Measurements from ENCODE around the gene FAM117B. TPM values are rescaled to one million over a fixed set of nuclear protein-coding genes. Genes with fewer than 3 reads are reported as not detected.

FAM117B gene
- total RNA-seq, 6 experiments from 2014 or later, result 0.55 to 1.2 (median 0.87) TPM

GRCh38 chr2:202679980-202680379 lies 45.2 kb downstream of the FAM117B start:
- H3K4me3 Mint-ChIP-seq, result no peak overlapping the region
- no peaks in the 10 kb centered on the region for H3K36me3 Mint-ChIP-seq (ENCODE audit: low read depth)
- H3K9me3 Mint-ChIP-seq, result peaks cover 9% of the 10 kb centered on the region
- no peak overlapping the region for H3K27ac Mint-ChIP-seq
- H3K27me3 Mint-ChIP-seq (ENCODE audit: insufficient read depth), result peaks cover 8% of the 10 kb centered on the region
- no peak for TF ChIP-seq CTCF (IDR thresholded peaks at IDR 0.05)
- no peaks in the 10 kb centered on the region for H3K4me1 Mint-ChIP-seq (ENCODE audit: low read depth)
- no peak for DNase-seq

- peaks cover 9% of the 10 kb centered on the region for H3K9me3 Mint-ChIP-seq
- peaks cover 8% of the 10 kb centered on the region for H3K27me3 Mint-ChIP-seq (ENCODE audit: insufficient read depth)
- no peaks in the 10 kb centered on the region for H3K36me3 Mint-ChIP-seq (ENCODE audit: low read depth)
- no peak for DNase-seq
- H3K27ac Mint-ChIP-seq, result no peak overlapping the region
- H3K4me1 Mint-ChIP-seq (ENCODE audit: low read depth), result no peaks in the 10 kb centered on the region
- H3K4me3 Mint-ChIP-seq, result no peak overlapping the region
- no peak for TF ChIP-seq CTCF (IDR thresholded peaks at IDR 0.05)
These were observed 45.7 kb downstream of the FAM117B start for GRCh38 chr2:202680512-202680911.

- peaks cover 9% of the 10 kb centered on the region for H3K9me3 Mint-ChIP-seq
- H3K4me3 Mint-ChIP-seq, result no peak overlapping the region
- H3K27ac Mint-ChIP-seq, result no peak overlapping the region
- no peak for DNase-seq
- H3K36me3 Mint-ChIP-seq (ENCODE audit: low read depth), result no peaks in the 10 kb centered on the region
- TF ChIP-seq CTCF (IDR thresholded peaks at IDR 0.05), result no peak
- H3K4me1 Mint-ChIP-seq (ENCODE audit: low read depth), result peaks cover under 1% of the 10 kb centered on the region; the same call in 1 of the 2 replicates
- peaks cover 8% of the 10 kb centered on the region; the same call in 1 of the 2 replicates for H3K27me3 Mint-ChIP-seq (ENCODE audit: insufficient read depth)
These were observed 47.0 kb downstream of the FAM117B start for GRCh38 chr2:202681688-202682205.

GRCh38 chr2:202682274-202682673 lies 47.5 kb downstream of the FAM117B start:
- Mint-ChIP-seq H3K27ac (no peak overlapping the region), H3K4me1 (ENCODE audit: low read depth) (peaks cover 5% of the 10 kb centered on the region), H3K4me3 (no peak overlapping the region), H3K36me3 (ENCODE audit: low read depth) (no peaks in the 10 kb centered on the region), H3K9me3 (peaks cover 9% of the 10 kb centered on the region), H3K27me3 (ENCODE audit: insufficient read depth) (peaks cover 8% of the 10 kb centered on the region; the same call in 1 of the 2 replicates)
- no peak for TF ChIP-seq CTCF (IDR thresholded peaks at IDR 0.05)
- DNase-seq, result no peak

- Mint-ChIP-seq H3K27ac (no peak overlapping the region), H3K36me3 (ENCODE audit: low read depth) (no peaks in the 10 kb centered on the region), H3K4me1 (ENCODE audit: low read depth) (peaks cover 14% of the 10 kb centered on the region), H3K9me3 (no peaks in the 10 kb centered on the region; the same call in 1 of the 2 replicates), H3K4me3 (no peak overlapping the region), H3K27me3 (ENCODE audit: insufficient read depth) (peaks cover 6% of the 10 kb centered on the region)
- DNase-seq, result no peak
- no peak for TF ChIP-seq CTCF (IDR thresholded peaks at IDR 0.05)
These were observed 52.5 kb downstream of the FAM117B start for GRCh38 chr2:202687276-202687675.

All from HFFc6 (cell line).